Measurements from ENCODE around the gene MAVS.

The MAVS gene

GRCh38 chr20:3922983-3923339 lies 76.3 kb downstream of the MAVS start:
- no peaks in the 10 kb centered on the region for H3K9me2 ChIP-seq (replicated peaks; ENCODE audit: control insufficient read depth, low read length)
- peaks cover 23% of the 10 kb centered on the region for H4K20me1 ChIP-seq (ENCODE audit: control insufficient read depth, insufficient read depth, low read depth, low read length)
- no peaks in the 10 kb centered on the region for H3K9me3 ChIP-seq (ENCODE audit: control insufficient read depth, insufficient read depth, low read length)
- no peaks in the 10 kb centered on the region for H3K27me3 ChIP-seq (ENCODE audit: control insufficient read depth, low read length)
- H3K4me2 ChIP-seq (ENCODE audit: low read length) = no peak overlapping the region
- peaks cover 19% of the 10 kb centered on the region for H3F3A ChIP-seq (ENCODE audit: control insufficient read depth, insufficient read depth)
- H3K36me3 ChIP-seq (ENCODE audit: control insufficient read depth, low read length) = peaks cover 75% of the 10 kb centered on the region
- H3K4me3 ChIP-seq (ENCODE audit: low read length) = no peak overlapping the region
- H3K79me2 ChIP-seq (ENCODE audit: control insufficient read depth, low read length) = peaks cover 26% of the 10 kb centered on the region
- no peak for TF ChIP-seq EZH2phosphoT487 (IDR thresholded peaks at IDR 0.05; ENCODE audit: borderline replicate concordance, low read length)
- no peak for TF ChIP-seq CTCF (IDR thresholded peaks at IDR 0.05; ENCODE audit: low read depth, low read length, poor library complexity, severe bottlenecking)
- H3K27ac ChIP-seq (ENCODE audit: low read depth, low read length) = no peak overlapping the region
- peaks cover 15% of the 10 kb centered on the region for H3K4me1 ChIP-seq (ENCODE audit: control insufficient read depth, low read length)

GRCh38 chr20:3923818-3924217 lies 77.2 kb downstream of the MAVS start:
- Histone ChIP-seq H3K9me3 (ENCODE audit: control insufficient read depth, insufficient read depth, low read length) (no peaks in the 10 kb centered on the region), H3K36me3 (ENCODE audit: control insufficient read depth, low read length) (peaks cover 67% of the 10 kb centered on the region), H3K27ac (ENCODE audit: low read depth, low read length) (no peak overlapping the region)

DNA sequence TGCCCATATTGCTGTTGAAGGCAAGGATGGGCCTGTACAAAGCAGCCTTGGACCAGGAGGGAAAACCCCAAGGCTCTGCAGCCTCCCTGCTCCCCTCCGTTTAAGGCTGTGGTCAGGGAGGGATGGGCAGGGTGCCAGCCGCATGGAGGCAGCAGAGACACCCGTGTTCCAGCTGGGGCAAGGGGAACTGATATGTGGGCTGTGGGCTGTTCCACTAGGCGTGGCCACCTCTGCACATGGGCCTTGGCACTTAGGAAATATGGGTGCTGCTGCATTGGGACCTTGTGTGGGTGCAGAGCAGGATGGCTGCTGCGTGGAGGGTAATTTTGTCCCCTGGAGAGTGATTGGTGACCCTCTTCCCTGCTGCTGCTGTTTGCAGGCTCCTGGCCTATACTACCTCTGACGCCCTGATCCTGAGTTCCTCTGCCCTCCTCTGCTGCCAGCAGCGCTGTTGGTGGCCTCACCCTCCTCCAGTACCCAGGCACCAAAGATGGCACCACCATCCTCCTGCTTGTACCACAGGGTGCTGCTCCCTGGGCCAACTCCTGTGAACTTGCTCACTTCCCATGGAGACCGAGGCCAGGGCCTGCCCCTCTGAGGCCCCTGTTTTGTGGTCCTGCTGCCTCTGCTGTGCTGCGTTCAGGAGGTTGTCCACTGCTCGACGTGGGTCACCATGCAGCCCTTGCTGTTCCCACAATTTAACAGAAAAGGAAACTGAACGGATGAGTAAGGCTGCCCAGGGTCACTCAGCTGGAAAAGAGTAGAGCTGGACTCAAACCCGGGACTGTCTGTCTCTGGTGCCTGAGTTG lies 77.9 kb downstream of the MAVS start:
- no peak for TF ChIP-seq CTCF (IDR thresholded peaks at IDR 0.05; ENCODE audit: low read depth, low read length, poor library complexity, severe bottlenecking)
- no peak for TF ChIP-seq EZH2phosphoT487 (IDR thresholded peaks at IDR 0.05; ENCODE audit: borderline replicate concordance, low read length)
- H3K27me3 ChIP-seq (ENCODE audit: control insufficient read depth, low read length) = no peaks in the 10 kb centered on the region
- H3K4me1 ChIP-seq (ENCODE audit: control insufficient read depth, low read length) = peaks cover 25% of the 10 kb centered on the region
- no peaks in the 10 kb centered on the region for H3K9me3 ChIP-seq (ENCODE audit: control insufficient read depth, insufficient read depth, low read length)
- peaks cover 28% of the 10 kb centered on the region for H3F3A ChIP-seq (ENCODE audit: control insufficient read depth, insufficient read depth)
- H3K27ac ChIP-seq (ENCODE audit: low read depth, low read length) = no peak overlapping the region
- peaks cover 23% of the 10 kb centered on the region for H4K20me1 ChIP-seq (ENCODE audit: control insufficient read depth, insufficient read depth, low read depth, low read length)
- peaks cover 10% of the 10 kb centered on the region for H3K79me2 ChIP-seq (ENCODE audit: control insufficient read depth, low read length)
- H3K4me3 ChIP-seq (ENCODE audit: low read length) = no peak overlapping the region
- H3K9me2 ChIP-seq (replicated peaks; ENCODE audit: control insufficient read depth, low read length) = no peaks in the 10 kb centered on the region
- no peak overlapping the region for H3K4me2 ChIP-seq (ENCODE audit: low read length)
- H3K36me3 ChIP-seq (ENCODE audit: control insufficient read depth, low read length) = peaks cover 60% of the 10 kb centered on the region

More at GRCh38 chr20:3923818-3924217, 77.2 kb downstream of the MAVS start:
- H3K79me2 ChIP-seq (ENCODE audit: control insufficient read depth, low read length) = peaks cover 17% of the 10 kb centered on the region
- peaks cover 20% of the 10 kb centered on the region for H3K4me1 ChIP-seq (ENCODE audit: control insufficient read depth, low read length)
- H3K4me2 ChIP-seq (ENCODE audit: low read length) = no peak overlapping the region
- H4K20me1 ChIP-seq (ENCODE audit: control insufficient read depth, insufficient read depth, low read depth, low read length) = peaks cover 23% of the 10 kb centered on the region
- no peaks in the 10 kb centered on the region for H3K27me3 ChIP-seq (ENCODE audit: control insufficient read depth, low read length)
- no peaks in the 10 kb centered on the region for H3K9me2 ChIP-seq (replicated peaks; ENCODE audit: control insufficient read depth, low read length)
- peaks cover 23% of the 10 kb centered on the region for H3F3A ChIP-seq (ENCODE audit: control insufficient read depth, insufficient read depth)
- no peak overlapping the region for H3K4me3 ChIP-seq (ENCODE audit: low read length)
- no peak for TF ChIP-seq EZH2phosphoT487 (IDR thresholded peaks at IDR 0.05; ENCODE audit: borderline replicate concordance, low read length)
- no peak for TF ChIP-seq CTCF (IDR thresholded peaks at IDR 0.05; ENCODE audit: low read depth, low read length, poor library complexity, severe bottlenecking)
